GM12874 (cell line): ENCODE results near the gene ZNF227.

Experiments used
- TF ChIP-seq, protein P1 (sequence below): IDR thresholded peaks from 2 replicates; pipeline ENCODE4 v1.5.1; 2011; ENCODE audit warnings: low read depth, mild to moderate bottlenecking, control low read depth, low read length, moderate library complexity; ENCODE audit not compliant: insufficient read depth

ZNF227 gene

GRCh38 chr19:44212866-44213346 is 574 bp downstream of the ZNF227 start:
- TF ChIP-seq, protein P1, sequence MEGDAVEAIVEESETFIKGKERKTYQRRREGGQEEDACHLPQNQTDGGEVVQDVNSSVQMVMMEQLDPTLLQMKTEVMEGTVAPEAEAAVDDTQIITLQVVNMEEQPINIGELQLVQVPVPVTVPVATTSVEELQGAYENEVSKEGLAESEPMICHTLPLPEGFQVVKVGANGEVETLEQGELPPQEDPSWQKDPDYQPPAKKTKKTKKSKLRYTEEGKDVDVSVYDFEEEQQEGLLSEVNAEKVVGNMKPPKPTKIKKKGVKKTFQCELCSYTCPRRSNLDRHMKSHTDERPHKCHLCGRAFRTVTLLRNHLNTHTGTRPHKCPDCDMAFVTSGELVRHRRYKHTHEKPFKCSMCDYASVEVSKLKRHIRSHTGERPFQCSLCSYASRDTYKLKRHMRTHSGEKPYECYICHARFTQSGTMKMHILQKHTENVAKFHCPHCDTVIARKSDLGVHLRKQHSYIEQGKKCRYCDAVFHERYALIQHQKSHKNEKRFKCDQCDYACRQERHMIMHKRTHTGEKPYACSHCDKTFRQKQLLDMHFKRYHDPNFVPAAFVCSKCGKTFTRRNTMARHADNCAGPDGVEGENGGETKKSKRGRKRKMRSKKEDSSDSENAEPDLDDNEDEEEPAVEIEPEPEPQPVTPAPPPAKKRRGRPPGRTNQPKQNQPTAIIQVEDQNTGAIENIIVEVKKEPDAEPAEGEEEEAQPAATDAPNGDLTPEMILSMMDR = no peak

DNA sequence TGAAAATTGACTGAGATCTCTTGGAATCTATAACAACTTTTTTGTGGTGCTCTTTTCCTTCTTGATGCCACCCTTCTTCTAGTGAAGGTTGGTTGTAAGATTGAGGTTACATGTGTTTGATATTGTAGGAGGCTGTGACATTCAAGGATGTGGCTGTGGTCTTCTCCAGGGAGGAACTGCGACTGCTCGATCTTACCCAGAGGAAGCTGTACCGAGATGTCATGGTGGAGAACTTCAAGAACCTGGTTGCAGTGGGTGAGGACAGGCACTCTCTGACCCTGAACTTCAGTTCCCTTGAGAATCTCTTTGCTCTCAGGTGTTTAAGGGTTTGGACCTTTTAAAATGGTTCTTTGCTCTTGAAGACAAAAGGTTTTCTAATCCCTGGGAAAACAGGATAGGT is 16.0 kb downstream of the ZNF227 start:
- TF ChIP-seq, protein P1 = no peak

- TF ChIP-seq, protein P1 = no peak
Observed at GRCh38 chr19:44232867-44233266, 20.5 kb downstream of the ZNF227 start.

DNA sequence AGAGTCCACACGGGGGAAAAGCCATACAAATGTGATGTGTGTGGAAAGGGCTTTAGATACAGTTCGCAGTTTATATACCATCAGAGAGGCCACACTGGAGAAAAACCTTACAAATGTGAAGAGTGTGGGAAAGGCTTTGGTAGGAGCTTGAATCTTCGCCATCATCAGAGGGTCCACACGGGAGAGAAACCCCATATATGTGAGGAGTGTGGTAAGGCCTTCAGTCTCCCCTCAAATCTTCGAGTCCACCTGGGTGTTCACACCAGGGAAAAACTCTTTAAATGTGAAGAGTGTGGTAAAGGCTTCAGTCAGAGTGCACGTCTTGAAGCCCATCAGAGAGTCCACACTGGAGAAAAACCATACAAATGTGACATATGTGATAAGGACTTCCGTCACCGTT is 24.1 kb downstream of the ZNF227 start:
- TF ChIP-seq, protein P1 = no peak

DNA sequence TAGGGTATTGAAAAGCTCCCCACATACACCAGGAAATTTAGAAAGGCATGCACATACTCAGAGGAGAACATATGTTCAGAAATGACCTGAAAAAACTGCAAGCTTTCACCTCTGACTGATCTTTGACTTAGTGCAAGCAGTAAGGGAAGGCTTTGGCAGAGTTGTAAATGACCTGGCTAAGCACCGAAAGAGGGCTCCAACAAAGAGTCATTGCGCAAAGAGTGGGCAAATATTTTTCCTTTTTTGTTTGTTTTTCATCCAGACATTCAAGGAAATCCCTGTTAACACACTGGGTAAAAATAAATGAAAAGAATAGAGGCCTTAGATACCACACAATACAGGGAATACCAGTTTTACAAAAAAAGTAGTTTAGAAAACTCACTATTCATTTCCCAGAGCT is 42.2 kb downstream of the ZNF227 start:
- TF ChIP-seq, protein P1 = no peak

DNA sequence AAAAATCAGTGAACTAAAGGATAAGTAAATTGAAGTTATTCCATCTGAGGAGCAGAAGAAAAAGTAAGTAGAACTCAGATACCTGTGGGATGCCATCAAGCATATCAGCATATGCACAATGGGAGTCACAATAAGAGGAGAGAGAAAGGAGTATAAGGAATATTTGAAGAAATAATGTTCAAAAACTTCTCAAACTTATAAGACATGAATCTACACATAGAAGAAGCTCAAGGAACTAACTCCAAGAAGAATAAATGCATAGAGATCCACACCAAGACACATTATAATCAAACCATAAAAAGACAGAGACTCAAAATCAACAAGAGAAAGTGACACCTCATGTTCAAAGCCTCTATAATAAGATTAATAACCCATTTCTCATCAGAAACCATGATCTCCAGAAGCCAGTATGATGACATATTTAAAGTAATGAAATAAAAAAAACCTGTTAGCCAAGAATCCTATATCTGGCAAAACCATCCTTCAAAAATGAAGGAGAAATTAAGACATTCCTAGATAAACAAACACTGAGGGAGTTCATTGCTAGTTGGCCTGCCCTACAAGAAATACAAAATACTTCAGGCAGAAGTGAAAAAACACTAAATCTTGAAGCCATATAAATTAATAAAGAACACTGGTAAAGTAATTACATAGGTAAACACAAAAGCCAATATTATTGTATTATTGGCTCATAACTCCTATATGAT is 43.5 kb downstream of the ZNF227 start:
- TF ChIP-seq, protein P1 = no peak

GRCh38 chr19:44258136-44258535 is 45.8 kb downstream of the ZNF227 start:
- TF ChIP-seq, protein P1 = no peak
